Stimulated activated CD4-positive, alpha-beta T cell treated with anti-CD3 and anti-CD28 coated beads, Interleukin-1b, Interleukin-23, amount 100 ng/mL, for 48 hours (primary cell): ENCODE results near the gene FGGY.
"Not testable (repeated sequence)": the region's sequence is repeated elsewhere in the genome, so short reads cannot be mapped to it uniquely, and the experiment has no call there.

ENCODE experiments used
- DNase-seq: peaks from one replicate; pipeline ENCODE4 v3.0.0-alpha.2; 2020

Gene FGGY

DNA sequence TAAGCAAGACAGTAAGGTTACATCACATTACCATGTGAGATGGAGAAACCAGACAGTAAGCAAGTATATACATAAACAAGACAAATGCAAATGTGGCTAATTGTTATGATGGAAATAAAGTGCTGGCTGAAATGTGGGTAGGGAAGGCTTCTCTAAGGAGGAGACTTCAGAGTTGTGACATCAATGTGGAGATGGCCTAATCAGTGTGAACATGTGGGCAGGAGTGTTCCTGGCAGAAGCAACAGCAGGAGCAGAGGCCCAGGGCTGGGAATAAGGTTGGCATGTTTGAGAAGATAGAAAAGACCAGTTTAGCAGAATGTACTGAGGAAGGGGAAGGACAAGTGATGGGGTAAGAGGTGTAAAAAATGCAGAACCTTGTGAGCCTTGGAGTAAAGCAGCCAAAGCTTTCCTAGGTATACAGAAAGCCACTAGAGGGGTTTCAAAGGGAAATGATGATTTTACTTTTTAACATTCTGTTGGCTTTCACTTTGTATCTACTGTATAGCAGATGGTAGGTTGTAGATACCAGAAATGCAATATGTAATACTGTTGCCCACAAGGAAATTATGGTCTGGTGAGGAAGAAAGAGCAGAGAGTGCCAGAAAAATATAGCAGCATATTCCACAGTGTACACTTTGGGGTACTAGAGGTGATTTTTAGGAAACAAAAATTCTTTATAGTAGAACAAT, 197.4 kb downstream of the FGGY start:
- DNase-seq, result no peak

GRCh38 chr1:59496156-59496555, 199.3 kb downstream of the FGGY start:
- not testable (repeated sequence) for DNase-seq

DNA sequence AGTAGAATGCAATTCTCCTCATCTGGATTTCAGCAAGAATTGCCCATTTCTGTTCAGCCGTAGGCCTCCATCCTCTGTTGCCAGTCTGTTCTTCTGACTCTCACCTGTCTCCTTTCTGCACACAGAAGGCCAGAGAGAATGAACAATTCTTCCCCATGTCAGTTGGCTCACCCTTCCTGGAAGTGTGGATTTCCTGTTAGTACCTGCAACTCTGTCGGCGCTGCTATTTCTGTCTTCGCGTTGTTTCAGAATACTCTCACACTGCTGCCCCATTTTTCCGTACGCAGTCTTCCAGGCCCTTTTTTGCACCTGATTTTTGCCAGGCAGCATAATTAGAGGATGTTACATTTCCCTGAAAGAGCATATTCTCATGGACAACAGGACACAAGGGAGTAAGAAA, 200.7 kb downstream of the FGGY start:
- DNase-seq, result no peak

- no peak for DNase-seq
These were observed 201.7 kb downstream of the FGGY start for GRCh38 chr1:59498640-59499039.

GRCh38 chr1:59499273-59499942, 202.5 kb downstream of the FGGY start:
- no peak for DNase-seq

DNA sequence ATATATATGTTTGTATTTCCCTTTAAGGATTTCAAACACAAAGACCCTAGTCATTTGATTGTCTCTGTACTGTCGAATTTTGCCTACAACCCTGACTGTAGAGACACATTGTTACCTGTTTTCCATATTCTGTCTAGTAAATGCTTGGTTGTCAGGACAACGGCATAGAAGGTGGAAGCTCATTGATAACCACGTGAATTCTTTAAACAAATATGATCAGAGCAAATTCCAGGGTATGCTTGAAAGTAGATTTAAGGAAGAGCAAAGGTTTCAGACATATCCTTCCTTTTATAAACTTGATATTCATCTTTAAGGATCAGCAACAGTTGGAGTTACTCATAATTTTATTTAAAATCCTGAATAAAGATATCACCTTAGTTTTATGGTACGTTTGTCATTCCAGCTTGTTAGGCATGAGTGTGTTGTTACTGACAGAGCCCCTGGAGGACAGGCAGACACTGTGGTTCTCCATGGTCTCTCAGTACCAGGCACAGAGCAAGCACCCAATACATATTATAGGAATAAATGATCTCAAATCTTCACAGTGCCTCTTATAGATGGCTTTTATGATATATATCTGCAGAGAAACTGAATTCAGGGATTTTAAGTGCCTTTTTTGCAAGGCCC, 203.2 kb downstream of the FGGY start:
- no peak for DNase-seq

DNA sequence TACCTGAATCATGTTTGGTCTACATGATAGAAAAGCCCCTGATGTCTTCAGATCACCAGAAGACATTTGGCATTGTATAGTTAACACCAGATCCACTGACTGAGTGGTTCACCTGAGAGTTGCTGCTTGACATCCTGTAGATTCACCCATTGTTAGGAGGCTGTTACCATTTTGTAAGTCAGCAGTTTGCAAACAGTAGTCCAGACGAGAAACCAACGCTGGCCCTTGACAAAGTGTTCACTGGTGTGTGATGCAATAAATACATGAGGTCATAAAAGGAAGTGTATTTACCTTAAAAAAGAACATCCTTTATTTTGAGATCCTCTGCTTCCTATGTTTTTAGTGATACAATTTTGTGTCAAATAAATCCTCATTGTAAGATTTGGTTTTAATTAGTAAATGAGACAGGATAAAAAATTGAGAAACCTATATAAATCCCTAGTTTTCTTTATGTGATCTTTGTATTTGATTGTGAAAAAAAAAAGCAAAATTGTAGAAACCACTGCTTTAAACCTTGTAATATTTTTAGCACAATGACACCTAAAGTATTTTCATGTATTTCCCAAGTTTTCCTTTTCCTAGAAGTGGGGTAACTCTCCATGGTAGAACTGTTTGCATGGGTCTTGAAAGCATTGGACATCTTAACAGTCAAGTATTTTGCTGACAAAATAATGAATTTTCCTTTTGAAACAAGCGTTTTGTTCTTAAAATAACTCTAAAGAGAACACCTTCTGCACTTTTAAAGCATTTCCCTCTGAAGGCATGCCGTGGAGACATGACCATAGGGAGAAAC, 204.3 kb downstream of the FGGY start:
- no peak for DNase-seq

- DNase-seq, result no peak
These were observed 205.3 kb downstream of the FGGY start for GRCh38 chr1:59502009-59502691.

GRCh38 chr1:59504276-59504675, 207.4 kb downstream of the FGGY start:
- no peak for DNase-seq

DNA sequence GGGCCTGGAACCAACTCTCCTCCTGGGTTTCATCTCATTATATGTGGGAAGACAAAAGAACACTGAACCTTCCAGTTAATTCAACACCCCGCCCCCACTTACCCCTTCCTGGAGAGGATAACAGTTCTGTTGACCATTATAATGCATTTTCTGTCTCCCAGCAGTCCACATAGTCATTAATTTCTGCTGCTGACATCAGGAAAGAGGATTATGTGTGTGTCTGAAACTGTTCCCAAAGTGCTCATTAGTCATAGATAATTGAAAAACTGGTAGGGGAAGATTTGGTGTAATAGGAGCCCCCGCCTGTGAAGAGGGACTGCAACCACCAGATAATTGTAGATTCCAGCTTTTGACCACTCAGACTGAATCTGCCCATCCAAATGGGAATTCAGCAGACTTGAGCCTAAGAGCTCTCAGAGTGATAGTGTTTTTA, 208.7 kb downstream of the FGGY start:
- DNase-seq, result no peak

DNA sequence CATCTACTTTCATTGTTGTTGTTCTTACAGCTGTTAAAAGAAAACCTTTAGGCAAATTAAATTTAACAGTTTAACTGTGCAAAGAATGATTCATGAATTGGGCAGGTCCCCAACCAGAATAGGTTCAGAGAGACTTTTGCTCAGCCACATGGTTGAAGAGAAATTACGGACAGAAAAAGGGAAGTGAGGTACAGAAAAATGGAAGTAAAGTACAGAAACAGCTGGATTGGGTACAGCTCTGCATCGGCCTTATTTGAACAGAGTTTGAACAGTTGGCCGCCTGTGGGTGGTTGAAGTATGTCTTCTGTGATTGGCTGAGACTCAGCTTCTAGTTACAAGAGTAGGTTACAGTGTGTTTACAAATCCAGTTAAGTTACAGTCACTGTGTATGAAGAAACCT, 210.1 kb downstream of the FGGY start:
- no peak for DNase-seq

GRCh38 chr1:59509341-59509875, 212.5 kb downstream of the FGGY start:
- no peak for DNase-seq

GRCh38 chr1:59510249-59510648, 213.4 kb downstream of the FGGY start:
- DNase-seq, result no peak

- no peak for DNase-seq
These were observed 214.9 kb downstream of the FGGY start for GRCh38 chr1:59511476-59512465.

DNA sequence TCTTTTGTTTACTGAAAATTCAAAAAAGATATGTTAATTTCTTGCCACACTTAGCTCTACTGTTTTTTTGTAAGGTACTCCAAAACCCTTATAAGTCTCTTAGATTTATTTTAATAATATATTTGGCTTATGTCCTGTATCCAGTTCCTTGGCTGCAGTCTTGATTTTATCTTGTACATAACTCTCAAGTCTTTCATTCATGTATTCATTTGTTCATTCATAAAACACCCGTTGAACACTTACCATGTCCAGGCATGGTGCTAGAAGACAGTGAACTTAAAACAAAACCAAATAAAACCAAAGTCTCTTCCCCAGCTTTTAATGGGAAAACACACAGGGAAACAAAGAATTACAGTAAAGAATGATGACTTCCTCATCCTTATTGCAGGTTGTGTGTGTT, 215.8 kb downstream of the FGGY start:
- DNase-seq, result no peak

GRCh38 chr1:59514061-59514909, 217.4 kb downstream of the FGGY start:
- DNase-seq, result no peak

DNA sequence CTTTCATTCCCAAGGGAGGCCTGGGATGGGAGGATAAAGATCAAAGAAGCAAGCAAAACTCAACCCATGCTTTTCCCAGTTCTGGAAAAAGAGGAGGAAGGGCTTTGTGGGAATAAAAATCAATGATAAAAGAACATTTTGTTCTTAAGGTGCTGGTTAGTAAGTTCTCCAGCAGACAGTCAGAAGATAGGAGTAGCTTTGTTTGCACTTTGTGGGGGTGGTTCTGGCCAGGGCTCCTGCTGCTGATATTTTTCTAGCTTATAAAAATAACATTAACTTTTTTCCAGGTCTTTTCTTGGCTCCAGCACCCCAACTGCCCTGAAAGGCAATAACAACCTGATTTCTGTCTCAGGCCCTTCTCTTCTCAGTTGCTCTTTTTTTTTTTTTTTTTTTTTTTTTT, 220.0 kb downstream of the FGGY start:
- no peak for DNase-seq

DNA sequence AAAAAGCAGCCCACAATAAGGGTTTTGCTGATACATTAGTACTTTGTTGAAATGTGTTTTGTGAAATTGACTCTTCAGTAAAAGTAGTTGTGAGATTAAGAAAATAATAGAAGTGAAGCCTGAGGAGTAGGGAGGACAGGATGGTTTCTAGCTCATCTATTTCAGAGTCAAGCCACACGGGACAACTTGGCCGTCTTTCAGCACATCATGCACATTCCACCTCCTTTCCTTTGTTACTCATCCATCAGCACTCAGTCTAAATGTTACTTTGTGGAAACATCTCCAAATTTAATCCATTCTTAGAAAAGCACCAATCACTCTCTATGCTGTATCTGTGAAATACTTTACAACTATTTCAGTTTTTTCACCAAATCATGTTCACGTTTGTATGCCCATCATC, 223.3 kb downstream of the FGGY start:
- DNase-seq, result no peak

GRCh38 chr1:59520827-59521418, 224.0 kb downstream of the FGGY start:
- no peak for DNase-seq

DNA sequence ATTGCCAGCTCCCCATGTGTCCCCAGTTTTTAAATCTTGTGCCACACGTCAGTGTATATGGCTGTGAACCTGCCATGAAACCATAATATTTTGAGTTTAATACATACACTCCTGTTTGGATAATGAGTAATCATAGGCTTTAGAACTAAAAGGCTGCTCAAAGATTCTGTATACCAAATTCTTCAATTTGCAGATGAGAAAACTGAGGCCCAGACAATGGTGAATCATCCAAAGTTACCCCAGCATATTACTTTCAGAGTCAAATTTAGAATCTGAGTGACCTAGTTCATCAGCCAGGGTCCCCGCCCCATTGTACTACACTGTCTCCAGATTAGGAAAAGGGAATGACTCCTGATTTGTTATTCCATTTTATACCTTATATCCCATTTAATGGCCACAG, 224.6 kb downstream of the FGGY start:
- DNase-seq, result no peak
